AG09309 (cell line): ENCODE measurements around the gene NOL12.

Experiments used
- DNase-seq: peaks from one replicate; pipeline ENCODE4 v3.0.0-alpha.2; 2010; ENCODE audit warnings: low read depth
- H3K4me3 ChIP-seq: 2 replicates; pipeline ENCODE4 v1.5.1; 2011; ENCODE audit warnings: mild to moderate bottlenecking, low read depth, low read length, moderate library complexity; ENCODE audit not compliant: control insufficient read depth
- CTCF ChIP-seq: IDR thresholded peaks from 2 replicates; pipeline ENCODE4 v1.5.1; 2011; ENCODE audit warnings: mild to moderate bottlenecking, low read depth, low read length, inconsistent platforms; ENCODE audit not compliant: insufficient read depth, control insufficient read depth; ENCODE audit errors: missing control alignments

The NOL12 gene

DNA sequence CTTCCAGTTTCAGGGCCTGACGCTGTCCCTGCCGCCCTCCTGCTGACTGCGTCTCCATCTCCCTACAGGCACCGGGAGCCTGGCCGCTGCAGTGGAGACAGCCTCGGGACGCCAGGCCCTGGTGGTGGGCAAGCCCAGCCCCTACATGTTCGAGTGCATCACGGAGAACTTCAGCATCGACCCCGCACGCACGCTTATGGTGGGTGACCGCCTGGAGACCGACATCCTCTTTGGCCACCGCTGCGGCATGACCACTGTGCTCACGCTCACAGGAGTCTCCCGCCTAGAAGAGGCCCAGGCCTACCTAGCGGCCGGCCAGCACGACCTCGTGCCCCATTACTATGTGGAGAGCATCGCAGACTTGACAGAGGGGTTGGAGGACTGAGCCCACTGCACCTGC lies 20.7 kb upstream of the NOL12 start:
- no peak for DNase-seq
- no peak for TF ChIP-seq CTCF
- no peak overlapping the region for H3K4me3 ChIP-seq

GRCh38 chr22:37669586-37669985 lies 16.6 kb upstream of the NOL12 start:
- DNase-seq = peak; percentile 74
- no peak overlapping the region for H3K4me3 ChIP-seq
- TF ChIP-seq CTCF = no peak

- TF ChIP-seq CTCF = no peak
- DNase-seq = no peak
- H3K4me3 ChIP-seq = no peak overlapping the region
Observed at GRCh38 chr22:37672206-37672919, 13.8 kb upstream of the NOL12 start.

GRCh38 chr22:37672920-37673455 lies 13.2 kb upstream of the NOL12 start:
- no peak overlapping the region for H3K4me3 ChIP-seq
- no peak for TF ChIP-seq CTCF
- no peak for DNase-seq

DNA sequence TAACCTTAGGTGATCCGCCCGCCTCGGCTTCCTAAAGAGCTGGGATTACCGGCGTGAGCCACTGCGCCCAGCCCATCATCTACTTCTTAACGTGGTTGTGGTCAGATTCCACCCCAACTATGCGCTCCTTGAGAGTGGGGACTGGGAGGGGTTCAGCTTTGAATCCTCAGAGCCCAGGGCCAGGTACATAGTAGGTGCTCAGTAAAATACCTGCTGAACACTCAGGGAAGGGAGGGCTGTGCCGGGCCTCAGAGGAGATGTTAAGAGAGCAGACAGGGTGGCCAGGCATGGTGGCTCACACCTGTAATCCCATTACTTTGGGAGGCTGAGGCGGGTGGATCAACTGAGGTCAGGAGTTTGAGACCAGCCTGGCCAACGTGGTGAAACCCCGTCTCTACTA lies 11.9 kb upstream of the NOL12 start:
- DNase-seq = no peak
- no peak overlapping the region for H3K4me3 ChIP-seq
- TF ChIP-seq CTCF = no peak

GRCh38 chr22:37674951-37675929 lies 10.9 kb upstream of the NOL12 start, which contains the start of gene LGALS1:
Gene LGALS1 (plus strand): TSS chr22:37675636. CDS start chr22:37675703, 67 bp downstream.
- TF ChIP-seq CTCF = peak; percentile 19
- peak within 1 kb of the TSS; percentile 96 for H3K4me3 ChIP-seq
- DNase-seq = peak; percentile 95
